Renal pelvis (tissue), 12 donors: ENCODE data around the gene ZNF502. TPM values are rescaled to one million over a fixed set of nuclear protein-coding genes. Genes with fewer than 3 reads are reported as not detected.
"Not testable (repeated sequence)": the region's sequence is repeated elsewhere in the genome, so short reads cannot be mapped to it uniquely, and the experiment has no call there.

Source experiments
- DNase-seq: peaks from one replicate; pipeline ENCODE4 v3.0.0-alpha.2; 2013
- long read RNA-seq, 16 experiments: transcript quantifications; one replicate each; lab custom pipeline, GENCODE V29; 2026
- polyA plus RNA-seq, 3 donors: library from polyadenylated mRNA; unstranded; fragments of 120-200 nt; gene quantifications; one replicate each; pipeline ENCODE4 v1.2.1, GENCODE V29; 2013; ENCODE audit not compliant: insufficient read length in 3 of 3

The ZNF502 gene
- 10 to 100 TPM; 12.3 to 14.4 (median 14.3) TPM for polyA plus RNA-seq
- long read RNA-seq, donor 1, partial matches to known transcripts: 0 of 5 reads
- long read RNA-seq, donor 1, other reads (novel, unspliced or antisense): 0 of 5 reads
- long read RNA-seq, donor 2, partial matches to known transcripts: 0 of 3 reads
- long read RNA-seq, donor 2, other reads (novel, unspliced or antisense): 0 of 3 reads
- long read RNA-seq, donor 3, transcript ZNF502-203 (3 exons, 2,314 nt): major isoform, 5 of 6 reads
- long read RNA-seq, donor 3, partial matches to known transcripts: 0 of 6 reads
- long read RNA-seq, donor 3, other reads (novel, unspliced or antisense): 0 of 6 reads
- long read RNA-seq, donor 4, partial matches to known transcripts: 0 of 1 reads
- long read RNA-seq, donor 4, other reads (novel, unspliced or antisense): 0 of 1 reads
- long read RNA-seq, donor 5: 0 reads
- long read RNA-seq, donor 6, partial matches to known transcripts: 0 of 2 reads
- long read RNA-seq, donor 6, other reads (novel, unspliced or antisense): 0 of 2 reads
- long read RNA-seq, donor 7, transcript ZNF502-203 (3 exons, 2,314 nt): major isoform, 5 of 7 reads
- long read RNA-seq, donor 7, partial matches to known transcripts: 0 of 7 reads
- long read RNA-seq, donor 7, other reads (novel, unspliced or antisense): 0 of 7 reads
- long read RNA-seq, donor 8, partial matches to known transcripts: 0 of 1 reads
- long read RNA-seq, donor 8, other reads (novel, unspliced or antisense): 0 of 1 reads
- long read RNA-seq, donor 9, transcript ZNF502-203 (3 exons, 2,314 nt): major isoform, 5 of 6 reads
- long read RNA-seq, donor 9, partial matches to known transcripts: 0 of 6 reads
- long read RNA-seq, donor 9, other reads (novel, unspliced or antisense): 0 of 6 reads
- long read RNA-seq, donor 10, transcript ZNF502-203 (3 exons, 2,314 nt): major isoform, 5 of 6 reads
- long read RNA-seq, donor 10, partial matches to known transcripts: 0 of 6 reads
- long read RNA-seq, donor 10, other reads (novel, unspliced or antisense): 0 of 6 reads
- long read RNA-seq, donor 11, transcript ZNF502-203 (3 exons, 2,314 nt): major isoform, 6 of 6 reads
- long read RNA-seq, donor 11, partial matches to known transcripts: 0 of 6 reads
- long read RNA-seq, donor 11, other reads (novel, unspliced or antisense): 0 of 6 reads
- long read RNA-seq, donor 12, partial matches to known transcripts: 0 of 2 reads
- long read RNA-seq, donor 12, other reads (novel, unspliced or antisense): 0 of 2 reads
- long read RNA-seq, donor 13, partial matches to known transcripts: 0 of 2 reads
- long read RNA-seq, donor 13, other reads (novel, unspliced or antisense): 0 of 2 reads
- long read RNA-seq, donor 14: 0 reads
- long read RNA-seq, donor 15, transcript ZNF502-203 (3 exons, 2,314 nt): major isoform, 6 of 7 reads
- long read RNA-seq, donor 15, partial matches to known transcripts: 0 of 7 reads
- long read RNA-seq, donor 15, other reads (novel, unspliced or antisense): 0 of 7 reads
- long read RNA-seq, donor 16, partial matches to known transcripts: 0 of 3 reads
- long read RNA-seq, donor 16, other reads (novel, unspliced or antisense): 0 of 3 reads

- peak; percentile 93 for DNase-seq
Measured at GRCh38 chr3:44712455-44713075, at the start of gene ZNF502. ZNF502 (plus strand) TSS chr3:44712660; CDS start chr3:44720262, 7,602 bp downstream.

- no peak for DNase-seq
Measured at GRCh38 chr3:44665173-44665572, 47.3 kb upstream of the ZNF502 start.

GRCh38 chr3:44666346-44666745 is 46.1 kb upstream of the ZNF502 start:
- DNase-seq: no peak

GRCh38 chr3:44669760-44670159 is 42.7 kb upstream of the ZNF502 start:
- no peak for DNase-seq

GRCh38 chr3:44673466-44673865 is 39.0 kb upstream of the ZNF502 start:
- not testable (repeated sequence) for DNase-seq

GRCh38 chr3:44674211-44674610 is 38.2 kb upstream of the ZNF502 start:
- DNase-seq: no peak

- DNase-seq: no peak
Measured at GRCh38 chr3:44678480-44679116, 33.9 kb upstream of the ZNF502 start.

- DNase-seq: no peak
Measured at GRCh38 chr3:44680921-44681455, 31.5 kb upstream of the ZNF502 start.

GRCh38 chr3:44682182-44682896 is 30.1 kb upstream of the ZNF502 start:
- DNase-seq: no peak

- DNase-seq: peak; percentile 82
Measured at GRCh38 chr3:44685128-44685800, 27.2 kb upstream of the ZNF502 start.

GRCh38 chr3:44687898-44688297 is 24.6 kb upstream of the ZNF502 start:
- DNase-seq: no peak

- DNase-seq: no peak
Measured at GRCh38 chr3:44721231-44722102, 9.0 kb downstream of the ZNF502 start.

GRCh38 chr3:44722103-44722401 is 9.6 kb downstream of the ZNF502 start:
- no peak for DNase-seq

- DNase-seq: peak; percentile 93
Measured at GRCh38 chr3:44729384-44729910, 17.0 kb downstream of the ZNF502 start, which contains the start of gene ZNF501. ZNF501 (plus strand) TSS chr3:44729635; CDS start chr3:44734422, 4,787 bp downstream.

- DNase-seq: no peak
Measured at GRCh38 chr3:44734646-44735168, 22.2 kb downstream of the ZNF502 start.

- peak; percentile 14 for DNase-seq
Measured at GRCh38 chr3:44761101-44761423, 48.6 kb downstream of the ZNF502 start.
